ENCODE results near the gene TOX3.

Gene TOX3

DNA sequence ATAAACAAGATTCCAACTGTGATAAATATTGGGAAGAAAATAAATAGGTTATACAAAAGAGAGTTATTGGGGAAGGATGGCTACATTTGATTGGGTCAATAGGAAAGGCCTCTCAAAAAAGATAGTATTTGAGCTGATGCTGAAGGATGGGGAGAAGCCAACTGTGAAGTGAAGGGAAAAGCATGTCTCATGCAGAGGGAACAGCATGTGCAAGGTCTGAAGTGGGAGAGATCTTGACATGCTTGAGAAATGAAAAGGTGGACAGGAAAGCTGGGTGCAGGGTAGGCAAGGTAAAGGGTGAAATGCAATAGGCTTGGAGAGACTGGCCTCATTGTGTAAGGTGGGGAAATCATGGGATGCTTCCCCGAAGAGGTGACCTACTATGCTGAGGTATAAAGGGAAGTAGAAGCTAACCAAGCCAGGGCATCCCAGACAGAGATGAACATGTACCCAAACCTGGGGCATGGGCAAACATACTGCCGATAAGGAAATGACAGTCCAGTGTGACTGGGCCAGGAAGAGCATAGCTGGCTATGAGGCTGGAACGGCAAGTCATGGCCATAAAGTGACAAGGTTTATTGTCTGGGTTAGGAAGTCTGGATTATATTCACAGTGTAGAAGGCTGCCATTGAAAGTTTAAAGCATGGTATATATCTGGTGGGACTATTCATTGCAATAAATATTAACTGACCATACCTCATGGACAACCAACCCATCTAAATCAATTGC lies 91.2 kb downstream of the TOX3 start:
- Histone ChIP-seq H3K36me3 (ENCODE audit: control insufficient read depth, insufficient read depth, low read length) (no peaks in the 10 kb centered on the region), H3K4me3 (replicated peaks; ENCODE audit: low read depth, low read length) (no peak overlapping the region), H3K27me3 (replicated peaks; ENCODE audit: control insufficient read depth, insufficient read depth, low read length) (no peaks in the 10 kb centered on the region)
- DNase-seq (ENCODE audit: extremely low read depth, insufficient read length): no peak
- TF ChIP-seq, protein P1, sequence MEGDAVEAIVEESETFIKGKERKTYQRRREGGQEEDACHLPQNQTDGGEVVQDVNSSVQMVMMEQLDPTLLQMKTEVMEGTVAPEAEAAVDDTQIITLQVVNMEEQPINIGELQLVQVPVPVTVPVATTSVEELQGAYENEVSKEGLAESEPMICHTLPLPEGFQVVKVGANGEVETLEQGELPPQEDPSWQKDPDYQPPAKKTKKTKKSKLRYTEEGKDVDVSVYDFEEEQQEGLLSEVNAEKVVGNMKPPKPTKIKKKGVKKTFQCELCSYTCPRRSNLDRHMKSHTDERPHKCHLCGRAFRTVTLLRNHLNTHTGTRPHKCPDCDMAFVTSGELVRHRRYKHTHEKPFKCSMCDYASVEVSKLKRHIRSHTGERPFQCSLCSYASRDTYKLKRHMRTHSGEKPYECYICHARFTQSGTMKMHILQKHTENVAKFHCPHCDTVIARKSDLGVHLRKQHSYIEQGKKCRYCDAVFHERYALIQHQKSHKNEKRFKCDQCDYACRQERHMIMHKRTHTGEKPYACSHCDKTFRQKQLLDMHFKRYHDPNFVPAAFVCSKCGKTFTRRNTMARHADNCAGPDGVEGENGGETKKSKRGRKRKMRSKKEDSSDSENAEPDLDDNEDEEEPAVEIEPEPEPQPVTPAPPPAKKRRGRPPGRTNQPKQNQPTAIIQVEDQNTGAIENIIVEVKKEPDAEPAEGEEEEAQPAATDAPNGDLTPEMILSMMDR (IDR thresholded peaks at IDR 0.05; ENCODE audit: insufficient read depth, low read length, poor library complexity, severe bottlenecking): no peak

DNA sequence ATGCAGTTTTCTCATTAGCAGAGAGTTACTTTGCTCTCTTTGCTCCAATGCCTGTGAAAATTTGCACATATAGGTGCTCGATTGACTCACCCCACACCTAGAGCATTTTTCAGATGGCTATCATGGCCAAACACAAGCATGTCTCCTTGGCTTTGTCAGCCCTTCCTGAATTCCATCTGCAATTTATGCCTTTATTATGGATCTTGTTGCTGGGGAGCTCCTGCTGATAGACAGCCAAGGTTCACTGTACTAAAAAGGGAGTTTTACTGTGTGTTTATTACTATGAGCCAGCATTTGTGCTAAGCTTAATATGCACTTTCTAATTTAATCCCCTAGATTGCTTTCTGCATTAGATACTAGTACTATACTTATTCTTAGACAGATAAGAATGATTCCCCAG lies 93.3 kb downstream of the TOX3 start:
- Histone ChIP-seq H3K27me3 (replicated peaks; ENCODE audit: control insufficient read depth, insufficient read depth, low read length) (no peaks in the 10 kb centered on the region), H3K36me3 (ENCODE audit: control insufficient read depth, insufficient read depth, low read length) (no peaks in the 10 kb centered on the region), H3K4me3 (replicated peaks; ENCODE audit: low read depth, low read length) (no peak overlapping the region)
- DNase-seq (ENCODE audit: extremely low read depth, insufficient read length): no peak
- TF ChIP-seq, protein P1 (IDR thresholded peaks at IDR 0.05; ENCODE audit: insufficient read depth, low read length, poor library complexity, severe bottlenecking): no peak

DNA sequence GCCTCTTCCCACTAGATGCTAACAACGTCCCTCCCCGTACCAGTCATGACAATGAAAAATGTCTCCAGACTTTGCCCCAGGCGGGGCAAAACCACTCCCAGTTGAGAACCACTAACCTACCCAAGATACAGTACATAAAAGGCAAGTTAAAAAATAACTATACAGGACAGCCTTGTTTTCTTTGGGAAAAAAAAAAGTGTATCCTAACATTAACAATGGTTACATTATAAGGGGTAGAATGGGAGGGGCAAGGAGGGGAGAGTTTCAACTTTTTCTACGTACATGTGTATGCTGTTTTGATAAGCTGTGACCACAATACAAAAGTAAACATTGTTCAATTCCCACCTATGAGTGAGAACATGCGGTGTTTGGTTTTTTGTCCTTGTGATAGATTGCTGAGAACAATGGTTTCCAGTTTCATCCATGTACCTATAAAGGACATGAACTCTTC lies 94.9 kb downstream of the TOX3 start:
- DNase-seq (ENCODE audit: extremely low read depth, insufficient read length): no peak
- Histone ChIP-seq H3K27me3 (replicated peaks; ENCODE audit: control insufficient read depth, insufficient read depth, low read length) (no peaks in the 10 kb centered on the region), H3K4me3 (replicated peaks; ENCODE audit: low read depth, low read length) (no peak overlapping the region), H3K36me3 (ENCODE audit: control insufficient read depth, insufficient read depth, low read length) (no peaks in the 10 kb centered on the region)
- TF ChIP-seq, protein P1 (IDR thresholded peaks at IDR 0.05; ENCODE audit: insufficient read depth, low read length, poor library complexity, severe bottlenecking): no peak

DNA sequence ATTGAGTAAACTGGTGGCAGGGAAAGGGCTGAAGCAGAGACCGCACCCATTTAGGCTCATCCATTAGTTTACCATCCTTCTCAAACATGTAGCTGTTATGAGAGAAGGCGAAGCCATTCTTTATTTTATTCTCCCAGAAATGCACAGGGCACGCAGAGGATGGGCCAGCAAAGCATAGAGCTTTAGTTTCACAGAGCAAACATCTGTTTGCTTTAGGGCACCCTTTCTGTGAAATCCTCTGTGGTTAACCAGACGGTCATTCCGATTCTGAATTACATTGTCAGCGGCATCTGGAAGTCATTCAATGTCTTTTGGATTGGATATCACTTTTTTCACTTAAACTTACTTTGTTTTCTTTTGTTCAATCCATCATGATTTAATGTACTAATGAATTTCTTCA lies 96.0 kb downstream of the TOX3 start:
- Histone ChIP-seq H3K27me3 (replicated peaks; ENCODE audit: control insufficient read depth, insufficient read depth, low read length) (no peaks in the 10 kb centered on the region), H3K4me3 (replicated peaks; ENCODE audit: low read depth, low read length) (no peak overlapping the region), H3K36me3 (ENCODE audit: control insufficient read depth, insufficient read depth, low read length) (no peaks in the 10 kb centered on the region)
- no peak for DNase-seq (ENCODE audit: extremely low read depth, insufficient read length)
- TF ChIP-seq, protein P1 (IDR thresholded peaks at IDR 0.05; ENCODE audit: insufficient read depth, low read length, poor library complexity, severe bottlenecking): no peak

DNA sequence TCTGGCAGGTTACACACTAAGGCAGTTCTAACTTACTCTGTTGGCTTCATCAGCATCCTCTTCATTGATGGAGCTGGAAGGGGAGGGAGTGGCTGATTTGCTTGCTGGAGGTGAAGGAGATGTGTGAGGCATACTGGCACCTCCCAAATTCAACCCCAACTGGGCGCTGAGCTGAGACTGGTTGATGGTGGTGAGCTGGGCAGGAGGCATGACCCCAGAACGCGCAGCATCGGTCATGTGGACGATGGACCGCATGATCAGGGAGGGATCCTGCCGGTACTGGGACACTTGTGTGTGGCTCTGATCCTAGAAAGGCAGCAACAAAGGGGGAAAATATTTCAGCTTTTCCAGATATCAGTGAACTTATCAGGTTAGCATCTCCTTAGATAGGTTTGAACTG lies 96.7 kb downstream of the TOX3 start:
- Histone ChIP-seq H3K27me3 (replicated peaks; ENCODE audit: control insufficient read depth, insufficient read depth, low read length) (no peaks in the 10 kb centered on the region), H3K36me3 (ENCODE audit: control insufficient read depth, insufficient read depth, low read length) (no peaks in the 10 kb centered on the region), H3K4me3 (replicated peaks; ENCODE audit: low read depth, low read length) (no peak overlapping the region)
- no peak for DNase-seq (ENCODE audit: extremely low read depth, insufficient read length)
- TF ChIP-seq, protein P1 (IDR thresholded peaks at IDR 0.05; ENCODE audit: insufficient read depth, low read length, poor library complexity, severe bottlenecking): no peak

All from GM06990 (cell line).